Cardiac muscle cell (in vitro differentiated cells and primary cell): ENCODE results near the gene IGIP. TPM values are rescaled to one million over a fixed set of nuclear protein-coding genes. Genes with fewer than 3 reads are reported as not detected.

ENCODE experiments used
- DNase-seq, 2 donors: peaks; one replicate each; pipeline versions ENCODE4 v3.0.0 to v3.0.0-alpha.2; 2010 to 2017; ENCODE audit warnings: low read depth in 1 of 2, low spot score in 1 of 2
- H3K27ac ChIP-seq: fragments of 200-600 bp; sonication (generic); 2 replicates; pipeline ENCODE4 v1.5.1; 2016
- H3K27me3 ChIP-seq: fragments of 200-600 bp; sonication (generic); 2 replicates; pipeline ENCODE4 v1.6.0; 2016; ENCODE audit warnings: control low read depth
- H3K36me3 ChIP-seq: fragments of 200-600 bp; sonication (generic); 2 replicates; pipeline ENCODE4 v1.5.1; 2016; ENCODE audit warnings: control low read depth
- H3K4me1 ChIP-seq: fragments of 200-600 bp; sonication (generic); 2 replicates; pipeline ENCODE4 v1.8.1; 2017; ENCODE audit warnings: low read depth, mild to moderate bottlenecking, mixed run types
- H3K4me3 ChIP-seq: fragments of 200-600 bp; sonication (generic); 2 replicates; pipeline ENCODE4 v1.5.1; 2016; ENCODE audit warnings: mild to moderate bottlenecking
- H3K9me3 ChIP-seq: fragments of 200-600 bp; sonication (generic); 2 replicates; pipeline ENCODE4 v1.5.1; 2017; ENCODE audit warnings: low read depth, mild to moderate bottlenecking, control low read depth
- polyA plus RNA-seq: library from polyadenylated mRNA; unstranded; fragments of >200 nt; fragmentation: Nextera tagmentation; extraction: Ambion mirVana; gene quantifications from 2 replicates; pipeline ENCODE4 v1.2.1, GENCODE V29; 2016
- total RNA-seq: library from RNA; depleted of rRNA; stranded (reverse); fragments of >200 nt; gene quantifications from 2 replicates; pipeline ENCODE4 v1.2.3, GENCODE V29; 2016
- TF ChIP-seq, protein P1 (sequence below): IDR thresholded peaks from 2 replicates; pipeline ENCODE4 v1.5.1; 2012; ENCODE audit warnings: low read depth, mild to moderate bottlenecking, low read length

IGIP gene
- total and polyA plus RNA-seq, 2 experiments from 2014 or later: 0.51 to 4.8 TPM

DNA sequence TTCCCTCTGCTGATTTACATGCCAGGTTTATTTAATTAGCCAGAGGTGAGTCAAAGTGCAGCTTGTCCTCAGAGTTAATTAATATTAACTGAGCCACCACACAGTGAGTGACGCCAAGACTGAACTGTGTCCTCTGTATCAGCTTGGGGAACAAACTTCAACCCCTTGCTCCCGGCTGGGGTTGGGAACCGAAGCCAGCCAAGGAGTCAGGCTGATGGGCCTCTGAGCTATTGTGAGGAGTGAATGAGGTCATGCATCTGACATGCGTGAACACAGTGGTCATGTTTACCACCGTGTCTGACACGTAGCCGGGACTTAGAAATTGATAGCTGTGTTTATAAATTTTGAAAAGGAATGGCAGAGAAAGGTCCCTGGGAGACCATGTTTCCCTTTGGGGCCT lies 17.1 kb downstream of the IGIP start:
- Histone ChIP-seq H3K36me3 (no peaks in the 10 kb centered on the region), H3K4me3 (no peak overlapping the region), H3K27ac (no peak overlapping the region), H3K9me3 (no peaks in the 10 kb centered on the region), H3K4me1 (peaks cover 5% of the 10 kb centered on the region), H3K27me3 (peaks cover 47% of the 10 kb centered on the region)
- DNase-seq: no peak
- TF ChIP-seq, protein P1, sequence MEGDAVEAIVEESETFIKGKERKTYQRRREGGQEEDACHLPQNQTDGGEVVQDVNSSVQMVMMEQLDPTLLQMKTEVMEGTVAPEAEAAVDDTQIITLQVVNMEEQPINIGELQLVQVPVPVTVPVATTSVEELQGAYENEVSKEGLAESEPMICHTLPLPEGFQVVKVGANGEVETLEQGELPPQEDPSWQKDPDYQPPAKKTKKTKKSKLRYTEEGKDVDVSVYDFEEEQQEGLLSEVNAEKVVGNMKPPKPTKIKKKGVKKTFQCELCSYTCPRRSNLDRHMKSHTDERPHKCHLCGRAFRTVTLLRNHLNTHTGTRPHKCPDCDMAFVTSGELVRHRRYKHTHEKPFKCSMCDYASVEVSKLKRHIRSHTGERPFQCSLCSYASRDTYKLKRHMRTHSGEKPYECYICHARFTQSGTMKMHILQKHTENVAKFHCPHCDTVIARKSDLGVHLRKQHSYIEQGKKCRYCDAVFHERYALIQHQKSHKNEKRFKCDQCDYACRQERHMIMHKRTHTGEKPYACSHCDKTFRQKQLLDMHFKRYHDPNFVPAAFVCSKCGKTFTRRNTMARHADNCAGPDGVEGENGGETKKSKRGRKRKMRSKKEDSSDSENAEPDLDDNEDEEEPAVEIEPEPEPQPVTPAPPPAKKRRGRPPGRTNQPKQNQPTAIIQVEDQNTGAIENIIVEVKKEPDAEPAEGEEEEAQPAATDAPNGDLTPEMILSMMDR: no peak

DNA sequence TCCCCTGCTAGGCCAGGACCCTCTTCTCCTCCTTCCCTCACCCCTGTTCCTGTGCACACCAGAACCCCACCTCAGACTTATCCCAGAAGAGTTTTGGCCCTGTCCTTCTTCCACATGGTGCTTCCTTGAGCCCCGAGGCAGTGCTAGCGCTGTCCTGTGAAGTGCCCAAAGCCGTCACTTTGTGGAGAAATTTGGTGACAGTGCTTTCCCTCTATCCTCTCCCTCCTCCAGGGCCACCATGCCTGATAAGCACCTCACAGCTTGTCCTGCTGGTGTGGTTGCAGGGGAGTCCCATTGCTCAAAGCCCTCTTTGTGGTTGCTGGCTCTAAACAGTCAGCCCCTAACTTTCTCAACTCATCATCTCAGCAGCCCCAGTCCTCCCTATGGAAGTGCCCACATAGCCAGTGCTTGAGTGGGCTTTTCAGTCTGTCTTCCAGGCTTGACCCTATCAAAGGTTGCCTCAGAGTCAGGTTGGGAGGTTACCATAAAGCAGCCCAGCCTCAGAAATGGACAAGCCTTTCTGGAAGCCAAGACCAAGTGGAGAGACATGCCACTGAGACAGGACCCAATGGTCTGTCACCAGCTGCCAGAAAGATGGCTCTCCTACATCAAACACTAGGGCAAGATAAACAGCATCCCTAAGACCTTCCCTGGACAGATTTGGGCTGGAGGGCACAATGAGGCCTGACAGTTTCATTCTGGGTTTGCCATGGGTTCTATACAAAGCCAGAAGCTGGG lies 18.0 kb downstream of the IGIP start:
- H3K27me3 ChIP-seq: peaks cover 54% of the 10 kb centered on the region
- DNase-seq: no peak
- H3K9me3 ChIP-seq: no peaks in the 10 kb centered on the region

DNA sequence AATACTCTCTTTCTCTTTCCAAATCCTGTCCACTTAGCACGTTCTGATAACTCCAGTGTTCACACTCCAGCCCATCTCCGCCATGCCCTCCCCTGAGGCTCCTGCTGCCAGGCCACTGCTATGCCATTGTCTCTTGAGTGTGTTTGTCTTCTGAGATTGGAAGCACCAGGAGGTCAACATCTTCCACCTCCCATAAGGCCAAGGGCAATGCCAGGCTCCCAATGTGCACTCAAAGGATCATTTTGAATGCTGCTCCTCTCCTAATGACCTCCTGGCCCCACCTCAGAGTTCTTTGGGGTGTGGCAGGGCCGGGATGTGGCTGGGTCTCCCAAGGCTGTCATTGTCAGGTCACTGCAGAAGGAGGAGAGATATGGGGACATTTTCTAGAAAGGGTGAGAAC lies 19.5 kb downstream of the IGIP start:
- TF ChIP-seq, protein P1: no peak
- no peak overlapping the region for H3K4me3 ChIP-seq
- H3K36me3 ChIP-seq: no peaks in the 10 kb centered on the region
- peaks cover 5% of the 10 kb centered on the region for H3K4me1 ChIP-seq
- peaks cover 61% of the 10 kb centered on the region for H3K27me3 ChIP-seq
- no peak overlapping the region for H3K27ac ChIP-seq
- no peak for DNase-seq
- H3K9me3 ChIP-seq: no peaks in the 10 kb centered on the region

More for the DNA sequence above, 18.0 kb downstream of the IGIP start:
- H3K4me3 ChIP-seq: no peak overlapping the region
- H3K27ac ChIP-seq: no peak overlapping the region
- TF ChIP-seq, protein P1: no peak
- peaks cover 5% of the 10 kb centered on the region for H3K4me1 ChIP-seq
- H3K36me3 ChIP-seq: no peaks in the 10 kb centered on the region

DNA sequence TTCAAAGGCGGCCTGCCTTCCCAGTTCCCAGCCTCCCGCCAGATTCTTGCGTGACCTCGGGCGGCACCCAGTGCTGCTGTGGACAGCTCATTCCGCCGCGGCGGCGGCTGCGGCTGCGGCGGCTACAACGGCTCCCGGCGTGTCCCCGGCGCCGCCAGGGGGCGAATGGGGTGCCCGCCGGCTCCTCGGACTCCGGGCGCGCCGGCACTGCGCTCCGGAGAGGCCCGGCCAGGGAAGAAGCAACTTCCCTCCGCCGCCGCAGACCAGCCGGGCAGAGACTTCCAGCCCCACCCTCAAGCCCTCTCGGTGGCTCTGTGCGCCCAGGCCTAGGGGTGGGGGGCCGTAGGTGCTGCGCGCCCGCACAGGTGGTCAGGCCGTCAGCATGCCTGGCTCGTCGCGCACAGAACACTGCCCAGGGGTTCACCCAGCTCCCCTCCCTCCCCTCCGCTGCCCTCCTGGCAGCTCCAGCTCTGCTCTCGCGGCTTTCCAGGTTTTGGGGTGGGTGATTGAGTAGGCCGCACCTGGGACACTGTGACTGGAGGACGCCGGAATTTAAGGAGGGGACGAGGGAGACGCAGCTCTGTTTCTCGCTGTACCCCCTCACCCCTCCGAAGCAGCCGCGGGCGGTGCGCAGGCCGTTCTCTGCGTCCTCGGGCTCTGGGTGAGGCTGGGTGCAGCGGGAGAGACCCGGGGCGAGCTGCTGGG lies 20.2 kb downstream of the IGIP start:
- TF ChIP-seq, protein P1: peak; percentile 57
- DNase-seq: peak; percentile 78 to 92
- no peak overlapping the region for H3K27ac ChIP-seq
- H3K4me3 ChIP-seq: peak overlapping the region; percentile 36
- no peaks in the 10 kb centered on the region for H3K36me3 ChIP-seq
- peaks cover 5% of the 10 kb centered on the region for H3K4me1 ChIP-seq
- peaks cover 60% of the 10 kb centered on the region for H3K27me3 ChIP-seq
- no peaks in the 10 kb centered on the region for H3K9me3 ChIP-seq

DNA sequence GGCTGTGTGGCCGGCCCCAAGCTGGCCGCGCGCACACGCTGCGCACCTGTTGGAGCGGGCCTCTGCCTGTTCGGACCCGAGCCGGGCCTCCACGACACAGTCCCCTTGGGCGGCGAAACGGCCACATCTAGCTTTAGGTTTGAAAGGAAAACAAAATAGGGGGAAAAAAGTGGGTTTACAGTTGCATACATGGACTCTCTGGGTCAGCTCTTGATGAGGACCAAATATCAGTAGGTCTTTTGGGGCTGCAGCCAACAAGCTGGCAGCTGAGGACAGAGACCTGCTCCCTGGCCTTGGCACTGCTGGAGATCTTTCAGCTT lies 20.7 kb downstream of the IGIP start:
- Histone ChIP-seq H3K36me3 (no peaks in the 10 kb centered on the region), H3K27ac (no peak overlapping the region), H3K4me3 (peak overlapping the region; percentile 36), H3K9me3 (no peaks in the 10 kb centered on the region), H3K4me1 (peaks cover 5% of the 10 kb centered on the region), H3K27me3 (peaks cover 55% of the 10 kb centered on the region)
- no peak for DNase-seq
- TF ChIP-seq, protein P1: no peak
